ENCODE measurements around the gene APOL6. TPM values are rescaled to one million over a fixed set of nuclear protein-coding genes. Genes with fewer than 3 reads are reported as not detected.

Gene APOL6
- total RNA-seq, 1 donor from 2014 or later: 53.8 TPM

GRCh38 chr22:35708917-35709316 lies 60.7 kb downstream of the APOL6 start:
- Histone ChIP-seq H3K9me3 (peaks cover 5% of the 10 kb centered on the region), H3K27me3 (ENCODE audit: low read depth) (no peaks in the 10 kb centered on the region), H3K36me3 (no peaks in the 10 kb centered on the region), H3K27ac (no peak overlapping the region), H3K4me1 (no peaks in the 10 kb centered on the region), H3K4me3 (no peak overlapping the region)
- DNase-seq: no peak
- no peak for ATAC-seq
- TF ChIP-seq, protein P1, sequence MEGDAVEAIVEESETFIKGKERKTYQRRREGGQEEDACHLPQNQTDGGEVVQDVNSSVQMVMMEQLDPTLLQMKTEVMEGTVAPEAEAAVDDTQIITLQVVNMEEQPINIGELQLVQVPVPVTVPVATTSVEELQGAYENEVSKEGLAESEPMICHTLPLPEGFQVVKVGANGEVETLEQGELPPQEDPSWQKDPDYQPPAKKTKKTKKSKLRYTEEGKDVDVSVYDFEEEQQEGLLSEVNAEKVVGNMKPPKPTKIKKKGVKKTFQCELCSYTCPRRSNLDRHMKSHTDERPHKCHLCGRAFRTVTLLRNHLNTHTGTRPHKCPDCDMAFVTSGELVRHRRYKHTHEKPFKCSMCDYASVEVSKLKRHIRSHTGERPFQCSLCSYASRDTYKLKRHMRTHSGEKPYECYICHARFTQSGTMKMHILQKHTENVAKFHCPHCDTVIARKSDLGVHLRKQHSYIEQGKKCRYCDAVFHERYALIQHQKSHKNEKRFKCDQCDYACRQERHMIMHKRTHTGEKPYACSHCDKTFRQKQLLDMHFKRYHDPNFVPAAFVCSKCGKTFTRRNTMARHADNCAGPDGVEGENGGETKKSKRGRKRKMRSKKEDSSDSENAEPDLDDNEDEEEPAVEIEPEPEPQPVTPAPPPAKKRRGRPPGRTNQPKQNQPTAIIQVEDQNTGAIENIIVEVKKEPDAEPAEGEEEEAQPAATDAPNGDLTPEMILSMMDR (IDR thresholded peaks at IDR 0.05): no peak
- intact Hi-C loops (cut with DNase I): no loop called here

- Histone ChIP-seq H3K4me3 (no peak overlapping the region), H3K9me3 (peaks cover 5% of the 10 kb centered on the region)
- DNase-seq: no peak
Observed at GRCh38 chr22:35711336-35711735, 63.1 kb downstream of the APOL6 start.

DNA sequence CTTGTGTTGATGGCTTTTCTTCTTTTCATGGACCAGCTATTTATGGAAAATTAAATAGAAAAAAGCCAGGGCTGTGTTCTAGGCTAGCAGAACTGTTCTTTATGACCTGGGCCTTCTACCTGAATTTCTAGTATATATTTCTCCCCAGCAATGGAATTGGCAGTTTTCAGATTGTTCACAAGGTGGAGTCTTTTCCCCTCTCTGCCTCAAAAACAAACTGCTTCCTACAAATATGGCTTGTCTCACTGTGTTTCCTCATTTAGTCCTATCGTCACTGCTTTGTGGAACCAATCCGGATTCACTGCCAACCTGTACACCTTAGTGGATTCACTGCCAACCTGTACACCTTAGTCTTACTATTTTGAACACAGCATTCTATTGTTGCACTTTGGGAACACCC lies 64.4 kb downstream of the APOL6 start:
- ATAC-seq (no peak), DNase-seq (no peak)
- Histone ChIP-seq H3K4me3 (no peak overlapping the region), H3K4me1 (no peaks in the 10 kb centered on the region), H3K27ac (no peak overlapping the region), H3K36me3 (no peaks in the 10 kb centered on the region), H3K9me3 (peaks cover 5% of the 10 kb centered on the region), H3K27me3 (ENCODE audit: low read depth) (no peaks in the 10 kb centered on the region)
- intact Hi-C loops (cut with DNase I): no loop called here
- TF ChIP-seq, protein P1 (IDR thresholded peaks at IDR 0.05): no peak

More at GRCh38 chr22:35711336-35711735, 63.1 kb downstream of the APOL6 start:
- Histone ChIP-seq H3K27me3 (ENCODE audit: low read depth) (no peaks in the 10 kb centered on the region), H3K36me3 (no peaks in the 10 kb centered on the region), H3K4me1 (no peaks in the 10 kb centered on the region), H3K27ac (no peak overlapping the region)
- TF ChIP-seq, protein P1 (IDR thresholded peaks at IDR 0.05): no peak
- intact Hi-C loops (cut with DNase I): no loop called here
- ATAC-seq: no peak

GRCh38 chr22:35717572-35717971 lies 69.3 kb downstream of the APOL6 start, which contains the start of gene APOL5:
Gene APOL5, plus strand, starts transcription at chr22:35717872. Its CDS starts 0 bp downstream, at chr22:35717872.
- Histone ChIP-seq H3K9me3 (peaks cover 5% of the 10 kb centered on the region), H3K4me1 (no peaks in the 10 kb centered on the region), H3K36me3 (no peaks in the 10 kb centered on the region), H3K4me3 (no peak within 1 kb of the TSS), H3K27ac (no peak within 1 kb of the TSS), H3K27me3 (ENCODE audit: low read depth) (no peaks in the 10 kb centered on the region)
- TF ChIP-seq, protein P1 (IDR thresholded peaks at IDR 0.05): no peak
- no peak for ATAC-seq
- no peak for DNase-seq
- intact Hi-C loops (cut with DNase I): no loop called here

Other genes with a start within 250 kb of the APOL6 start
- gene MCM5, start 248.3 kb upstream of the APOL6 start, total RNA-seq: 25.7 TPM
- gene RASD2, start 107.6 kb upstream of the APOL6 start, total RNA-seq: 3.6 TPM
- 0.86 TPM for gene MB, start 31.1 kb upstream of the APOL6 start, total RNA-seq
- not detected for gene APOL5, start 69.4 kb downstream of the APOL6 start, total RNA-seq

All from lower lobe of right lung (tissue), 2 donors.